Osteocyte (in vitro differentiated cells): ENCODE results near the gene TREH. TPM values are rescaled to one million over a fixed set of nuclear protein-coding genes. Genes with fewer than 3 reads are reported as not detected.
"Not testable (repeated sequence)": the region's sequence is repeated elsewhere in the genome, so short reads cannot be mapped to it uniquely, and the experiment has no call there.

Source experiments
- DNase-seq: peaks from one replicate; pipeline ENCODE4 v3.0.0; 2021; ENCODE audit warnings: mixed read lengths; ENCODE audit not compliant: unreplicated experiment; ENCODE audit errors: extremely low spot score
- H3K27ac Mint-ChIP-seq: one replicate; pipeline ENCODE4 v1.8.0; 2021; ENCODE audit warnings: mild to moderate bottlenecking, mixed read lengths; ENCODE audit not compliant: unreplicated experiment
- H3K27me3 Mint-ChIP-seq: one replicate; pipeline ENCODE4 v1.8.0; 2021; ENCODE audit warnings: mixed read lengths; ENCODE audit not compliant: unreplicated experiment
- H3K36me3 Mint-ChIP-seq: one replicate; pipeline ENCODE4 v1.8.0; 2021; ENCODE audit warnings: mixed read lengths; ENCODE audit not compliant: unreplicated experiment
- H3K4me1 Mint-ChIP-seq: one replicate; pipeline ENCODE4 v1.8.0; 2021; ENCODE audit warnings: mixed read lengths; ENCODE audit not compliant: unreplicated experiment
- H3K4me3 Mint-ChIP-seq: one replicate; pipeline ENCODE4 v1.8.0; 2021; ENCODE audit warnings: mild to moderate bottlenecking, moderate library complexity, mixed read lengths; ENCODE audit not compliant: unreplicated experiment
- H3K9me3 Mint-ChIP-seq: one replicate; pipeline ENCODE4 v1.8.0; 2021; ENCODE audit warnings: mixed read lengths; ENCODE audit not compliant: unreplicated experiment
- total RNA-seq: library from RNA; stranded (reverse); gene quantifications from 2 replicates; pipeline ENCODE4 v1.2.1, GENCODE V29; 2021
- TF ChIP-seq, protein P1 (sequence below): fragments of 200-600 bp; sonication (generic); IDR thresholded peaks from 2 replicates; pipeline ENCODE4 v1.5.0; 2021; ENCODE audit warnings: antibody characterized with exemption, mild to moderate bottlenecking, moderate library complexity

Gene TREH
- total RNA-seq, 1 donor from 2014 or later: not detected

DNA sequence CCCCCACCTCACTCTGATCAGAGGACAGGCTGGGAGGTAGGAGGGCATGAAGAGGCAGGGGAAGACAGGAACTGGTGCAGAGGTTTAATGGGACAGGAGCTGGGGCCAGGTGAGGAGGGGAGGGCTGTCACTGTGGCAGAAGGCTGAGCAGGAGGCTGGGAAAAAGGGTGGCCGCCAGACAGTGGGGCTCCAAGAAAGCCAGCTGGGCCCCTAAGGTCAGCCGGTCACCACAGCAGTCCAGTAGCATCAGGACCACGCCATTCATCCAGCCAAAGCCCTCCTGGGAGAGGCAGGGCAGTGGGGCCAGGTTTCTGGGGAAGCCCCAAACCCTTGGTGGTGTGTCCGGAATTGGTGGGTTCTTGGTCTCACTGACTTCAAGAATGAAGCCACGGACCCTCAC is 8.5 kb upstream of the TREH start:
- no peak for DNase-seq
- no peak overlapping the region for H3K27ac Mint-ChIP-seq
- no peaks in the 10 kb centered on the region for H3K9me3 Mint-ChIP-seq
- peaks cover 13% of the 10 kb centered on the region for H3K27me3 Mint-ChIP-seq
- no peaks in the 10 kb centered on the region for H3K36me3 Mint-ChIP-seq
- H3K4me1 Mint-ChIP-seq: peaks cover 26% of the 10 kb centered on the region
- TF ChIP-seq, protein P1, sequence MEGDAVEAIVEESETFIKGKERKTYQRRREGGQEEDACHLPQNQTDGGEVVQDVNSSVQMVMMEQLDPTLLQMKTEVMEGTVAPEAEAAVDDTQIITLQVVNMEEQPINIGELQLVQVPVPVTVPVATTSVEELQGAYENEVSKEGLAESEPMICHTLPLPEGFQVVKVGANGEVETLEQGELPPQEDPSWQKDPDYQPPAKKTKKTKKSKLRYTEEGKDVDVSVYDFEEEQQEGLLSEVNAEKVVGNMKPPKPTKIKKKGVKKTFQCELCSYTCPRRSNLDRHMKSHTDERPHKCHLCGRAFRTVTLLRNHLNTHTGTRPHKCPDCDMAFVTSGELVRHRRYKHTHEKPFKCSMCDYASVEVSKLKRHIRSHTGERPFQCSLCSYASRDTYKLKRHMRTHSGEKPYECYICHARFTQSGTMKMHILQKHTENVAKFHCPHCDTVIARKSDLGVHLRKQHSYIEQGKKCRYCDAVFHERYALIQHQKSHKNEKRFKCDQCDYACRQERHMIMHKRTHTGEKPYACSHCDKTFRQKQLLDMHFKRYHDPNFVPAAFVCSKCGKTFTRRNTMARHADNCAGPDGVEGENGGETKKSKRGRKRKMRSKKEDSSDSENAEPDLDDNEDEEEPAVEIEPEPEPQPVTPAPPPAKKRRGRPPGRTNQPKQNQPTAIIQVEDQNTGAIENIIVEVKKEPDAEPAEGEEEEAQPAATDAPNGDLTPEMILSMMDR: no peak
- no peak overlapping the region for H3K4me3 Mint-ChIP-seq

DNA sequence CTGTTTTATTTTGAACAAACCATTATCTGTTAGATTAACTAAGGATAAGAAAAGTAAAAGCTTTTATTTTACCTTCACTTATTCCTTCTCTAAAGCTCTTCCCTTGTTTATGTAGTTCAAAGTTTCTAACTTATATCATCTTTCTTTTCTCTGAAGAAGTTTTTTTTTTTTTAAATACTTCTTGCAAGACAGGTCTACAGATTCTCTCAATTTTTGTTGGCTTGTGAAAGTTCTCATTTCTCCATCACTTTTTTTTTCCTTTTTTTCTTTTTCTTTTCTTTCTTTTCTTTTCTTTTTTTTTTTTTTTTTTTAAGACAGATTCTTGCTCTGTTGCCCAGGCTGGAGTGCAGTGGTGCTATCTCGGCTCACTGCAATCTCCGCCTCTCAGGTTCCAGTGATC is 4.7 kb upstream of the TREH start:
- TF ChIP-seq, protein P1: no peak
- H3K9me3 Mint-ChIP-seq: no peaks in the 10 kb centered on the region
- H3K27ac Mint-ChIP-seq: no peak overlapping the region
- H3K27me3 Mint-ChIP-seq: peaks cover 26% of the 10 kb centered on the region
- DNase-seq: no peak
- H3K4me3 Mint-ChIP-seq: no peak overlapping the region
- peaks cover 2% of the 10 kb centered on the region for H3K4me1 Mint-ChIP-seq
- no peaks in the 10 kb centered on the region for H3K36me3 Mint-ChIP-seq

DNA sequence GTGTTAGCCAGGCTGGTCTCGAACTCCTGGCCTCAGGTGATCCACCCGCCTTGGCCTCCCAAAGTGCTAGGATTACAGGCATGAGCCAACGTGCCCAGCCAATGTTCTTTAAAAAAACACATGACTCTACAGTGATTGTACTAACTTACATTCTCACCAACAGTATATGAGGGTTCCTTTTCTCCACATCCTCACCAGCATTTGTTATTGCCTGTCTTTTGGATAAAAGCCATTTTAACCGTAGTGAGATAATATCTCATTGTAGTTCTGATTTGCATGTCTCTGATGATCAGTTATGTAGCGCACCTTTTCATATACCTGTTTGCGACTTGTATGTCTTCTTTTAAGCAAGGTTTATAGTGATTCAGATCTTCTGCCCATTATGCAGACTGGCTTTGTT is 3.5 kb upstream of the TREH start:
- DNase-seq, H3K4me3 Mint-ChIP-seq, H3K36me3 Mint-ChIP-seq: not testable (repeated sequence)

DNA sequence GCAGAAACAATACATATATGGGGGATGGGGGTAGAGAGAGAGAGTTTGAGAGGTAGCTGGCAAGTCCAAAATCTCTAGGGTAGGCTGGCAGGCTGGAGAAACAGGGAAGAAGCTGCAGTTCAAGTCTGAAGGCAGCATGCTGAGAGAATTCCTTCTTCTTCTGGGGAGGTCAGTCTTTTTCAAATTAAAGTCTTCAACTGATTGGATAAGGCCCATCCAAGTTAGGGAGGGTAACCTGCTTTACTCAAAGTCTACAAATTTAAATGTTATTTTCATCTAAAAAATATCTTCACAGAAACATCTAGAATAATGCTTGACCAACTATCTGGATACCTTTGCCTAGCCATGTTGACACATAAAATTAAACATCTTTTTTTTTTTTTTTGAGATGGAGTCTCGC is 2.9 kb upstream of the TREH start:
- no peak overlapping the region for H3K27ac Mint-ChIP-seq
- DNase-seq: no peak
- TF ChIP-seq, protein P1: no peak
- no peaks in the 10 kb centered on the region for H3K36me3 Mint-ChIP-seq
- peaks cover 1% of the 10 kb centered on the region for H3K4me1 Mint-ChIP-seq
- peaks cover 26% of the 10 kb centered on the region for H3K27me3 Mint-ChIP-seq
- no peaks in the 10 kb centered on the region for H3K9me3 Mint-ChIP-seq
- no peak overlapping the region for H3K4me3 Mint-ChIP-seq

More for the DNA sequence above, 3.5 kb upstream of the TREH start:
- not testable (repeated sequence) for H3K27ac Mint-ChIP-seq, H3K9me3 Mint-ChIP-seq, H3K4me1 Mint-ChIP-seq
- H3K27me3 Mint-ChIP-seq: peaks cover 26% of the 10 kb centered on the region

DNA sequence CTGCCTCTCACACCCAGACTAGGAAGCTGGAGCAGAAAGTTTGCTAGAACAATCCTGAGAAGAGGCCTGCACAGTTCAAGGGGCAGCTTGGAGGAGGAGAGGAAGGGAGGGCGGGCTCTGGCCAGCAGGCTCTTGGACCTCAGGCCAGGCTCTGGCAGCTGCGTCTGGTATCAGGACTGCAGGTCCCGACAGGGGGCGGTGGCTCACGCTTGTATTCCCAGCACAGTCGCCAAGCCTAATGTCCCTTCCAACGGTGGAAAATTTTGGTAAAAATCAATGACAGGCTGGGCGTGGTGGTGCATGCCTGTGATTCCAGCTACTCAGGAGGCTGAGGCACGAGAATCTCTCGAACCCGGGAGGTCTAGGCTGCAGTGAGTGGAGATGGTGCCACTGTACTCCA is 542 bp downstream of the TREH start:
- not testable (repeated sequence) for DNase-seq, H3K9me3 Mint-ChIP-seq, H3K4me3 Mint-ChIP-seq, H3K36me3 Mint-ChIP-seq, H3K27ac Mint-ChIP-seq, H3K4me1 Mint-ChIP-seq
- TF ChIP-seq, protein P1: peak; percentile 10
- H3K27me3 Mint-ChIP-seq: peaks cover 14% of the 10 kb centered on the region

DNA sequence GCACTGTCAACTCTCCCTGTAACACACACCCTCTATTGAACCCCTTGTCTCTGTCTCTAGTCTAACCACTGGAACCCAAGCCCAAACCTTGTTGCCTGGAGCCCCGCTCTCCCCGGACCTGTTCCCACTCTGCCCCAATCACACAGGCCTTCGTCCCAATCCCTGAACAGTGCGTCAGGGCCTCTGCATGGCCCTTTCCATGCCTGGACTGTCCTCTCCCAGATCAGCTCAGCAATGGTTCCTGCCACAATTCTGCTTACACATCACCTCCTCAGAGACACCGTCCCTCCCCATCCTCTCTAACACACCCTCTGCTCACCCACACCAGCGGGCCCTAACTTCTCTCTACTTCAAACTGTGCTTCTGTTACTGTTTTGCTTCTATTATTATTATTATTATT is 1.5 kb downstream of the TREH start:
- DNase-seq: no peak
- no peak overlapping the region for H3K27ac Mint-ChIP-seq
- no peak overlapping the region for H3K4me3 Mint-ChIP-seq
- H3K4me1 Mint-ChIP-seq: peaks cover 1% of the 10 kb centered on the region
- H3K27me3 Mint-ChIP-seq: peaks cover 19% of the 10 kb centered on the region
- H3K9me3 Mint-ChIP-seq: no peaks in the 10 kb centered on the region
- TF ChIP-seq, protein P1: no peak
- H3K36me3 Mint-ChIP-seq: no peaks in the 10 kb centered on the region
